ENCODE measurements around the gene CCL14. TPM values are rescaled to one million over a fixed set of nuclear protein-coding genes. Genes with fewer than 3 reads are reported as not detected.
"Not testable (repeated sequence)": the region's sequence is repeated elsewhere in the genome, so short reads cannot be mapped to it uniquely, and the experiment has no call there.

The CCL14 gene
- total RNA-seq = not detected

- CTCF ChIA-PET = interaction anchor here (3.8 kb wide), 1 partner anchor 11 kb away, joined by 19 read pairs; no protein-coding TSS in a partner anchor
- no peak for ATAC-seq
- H3K27ac Mint-ChIP-seq = no peak within 1 kb of the TSS
- POLR2A ChIA-PET = no interaction called here
- peaks cover 3% of the 10 kb centered on the region for H3K36me3 Mint-ChIP-seq (ENCODE audit: low read depth)
- no peak within 1 kb of the TSS for H3K4me3 Mint-ChIP-seq
- H3K4me1 Mint-ChIP-seq (ENCODE audit: low read depth) = no peaks in the 10 kb centered on the region
- peaks cover 5% of the 10 kb centered on the region for H3K9me3 Mint-ChIP-seq (ENCODE audit: insufficient read depth)
- peaks cover 7% of the 10 kb centered on the region for H3K27me3 Mint-ChIP-seq (ENCODE audit: low read depth)
- DNase-seq = no peak
These were observed at the start of gene CCL14 for GRCh38 chr17:35986643-35987042. Gene CCL14, minus strand, starts transcription at chr17:35986729. Its CDS starts 80 bp downstream, at chr17:35986649.

- Mint-ChIP-seq H3K4me3 (no peak overlapping the region), H3K27ac (no peak overlapping the region), H3K4me1 (ENCODE audit: low read depth) (no peaks in the 10 kb centered on the region), H3K36me3 (ENCODE audit: low read depth) (no peaks in the 10 kb centered on the region), H3K9me3 (ENCODE audit: insufficient read depth) (no peaks in the 10 kb centered on the region), H3K27me3 (ENCODE audit: low read depth) (peaks cover 30% of the 10 kb centered on the region)
- CTCF ChIA-PET = no interaction called here
- POLR2A ChIA-PET = no interaction called here
- DNase-seq (no peak), ATAC-seq (no peak)
These were observed 49.7 kb upstream of the CCL14 start for GRCh38 chr17:36036235-36036634.

GRCh38 chr17:36034127-36034526, 47.6 kb upstream of the CCL14 start:
- ATAC-seq = no peak
- Mint-ChIP-seq H3K4me3 (no peak overlapping the region), H3K9me3 (ENCODE audit: insufficient read depth) (no peaks in the 10 kb centered on the region), H3K27ac (no peak overlapping the region), H3K36me3 (ENCODE audit: low read depth) (no peaks in the 10 kb centered on the region), H3K4me1 (ENCODE audit: low read depth) (no peaks in the 10 kb centered on the region), H3K27me3 (ENCODE audit: low read depth) (peaks cover 41% of the 10 kb centered on the region)
- POLR2A ChIA-PET = no interaction called here
- DNase-seq = no peak
- CTCF ChIA-PET = no interaction called here

GRCh38 chr17:36030956-36031355, 44.4 kb upstream of the CCL14 start:
- no peak overlapping the region for H3K27ac Mint-ChIP-seq
- peaks cover 50% of the 10 kb centered on the region for H3K27me3 Mint-ChIP-seq (ENCODE audit: low read depth)
- POLR2A ChIA-PET = no interaction called here
- no peak for DNase-seq
- no peaks in the 10 kb centered on the region for H3K4me1 Mint-ChIP-seq (ENCODE audit: low read depth)
- no peaks in the 10 kb centered on the region for H3K36me3 Mint-ChIP-seq (ENCODE audit: low read depth)
- no peak for ATAC-seq
- H3K9me3 Mint-ChIP-seq (ENCODE audit: insufficient read depth) = no peaks in the 10 kb centered on the region
- no peak overlapping the region for H3K4me3 Mint-ChIP-seq
- CTCF ChIA-PET = no interaction called here

GRCh38 chr17:36027761-36028160, 41.2 kb upstream of the CCL14 start:
- Mint-ChIP-seq H3K4me3 (no peak overlapping the region), H3K27me3 (ENCODE audit: low read depth) (peaks cover 34% of the 10 kb centered on the region), H3K27ac (no peak overlapping the region), H3K4me1 (ENCODE audit: low read depth) (no peaks in the 10 kb centered on the region), H3K9me3 (ENCODE audit: insufficient read depth) (no peaks in the 10 kb centered on the region), H3K36me3 (ENCODE audit: low read depth) (no peaks in the 10 kb centered on the region)
- POLR2A ChIA-PET = no interaction called here
- CTCF ChIA-PET = interaction anchor here (0.6 kb wide), 1 partner anchor 42 kb away, joined by 3 read pairs; no protein-coding TSS in a partner anchor
- no peak for DNase-seq
- no peak for ATAC-seq

GRCh38 chr17:36024106-36024869, 37.8 kb upstream of the CCL14 start:
- CTCF ChIA-PET = no interaction called here
- Mint-ChIP-seq H3K27ac (no peak overlapping the region), H3K27me3 (ENCODE audit: low read depth) (peaks cover 35% of the 10 kb centered on the region), H3K4me1 (ENCODE audit: low read depth) (no peaks in the 10 kb centered on the region), H3K9me3 (ENCODE audit: insufficient read depth) (no peaks in the 10 kb centered on the region), H3K4me3 (no peak overlapping the region), H3K36me3 (ENCODE audit: low read depth) (no peaks in the 10 kb centered on the region)
- no peak for DNase-seq
- no peak for ATAC-seq
- POLR2A ChIA-PET = no interaction called here

GRCh38 chr17:36019423-36019822, 32.9 kb upstream of the CCL14 start:
- CTCF ChIA-PET = interaction anchor here (1.1 to 1.9 kb wide), 2 partner anchors 14 to 50 kb away, joined by 4 to 5 read pairs; no protein-coding TSS in a partner anchor
- DNase-seq (no peak), ATAC-seq (no peak)
- Mint-ChIP-seq H3K4me1 (ENCODE audit: low read depth) (no peaks in the 10 kb centered on the region), H3K4me3 (no peak overlapping the region), H3K9me3 (ENCODE audit: insufficient read depth) (no peaks in the 10 kb centered on the region), H3K27me3 (ENCODE audit: low read depth) (peaks cover 31% of the 10 kb centered on the region), H3K36me3 (ENCODE audit: low read depth) (no peaks in the 10 kb centered on the region), H3K27ac (no peak overlapping the region)
- POLR2A ChIA-PET = interaction anchor here (1.8 kb wide), 1 partner anchor 15 kb away, joined by 4 read pairs; no protein-coding TSS in a partner anchor

GRCh38 chr17:36017799-36018198, 31.3 kb upstream of the CCL14 start, which contains the start of gene CCL23:
Gene CCL23, minus strand, starts transcription at chr17:36017972. Its CDS starts 75 bp downstream, at chr17:36017897.
- ChIA-PET CTCF (interaction anchor here (1.2 kb wide), 1 partner anchor 55 kb away, joined by 4 read pairs; no protein-coding TSS in a partner anchor), POLR2A (no interaction called here)
- H3K4me1 Mint-ChIP-seq (ENCODE audit: low read depth) = no peaks in the 10 kb centered on the region
- no peaks in the 10 kb centered on the region for H3K36me3 Mint-ChIP-seq (ENCODE audit: low read depth)
- H3K27ac Mint-ChIP-seq = no peak within 1 kb of the TSS
- H3K27me3 Mint-ChIP-seq (ENCODE audit: low read depth) = peaks cover 29% of the 10 kb centered on the region
- DNase-seq (no peak), ATAC-seq (no peak)
- H3K9me3 Mint-ChIP-seq (ENCODE audit: insufficient read depth) = no peaks in the 10 kb centered on the region
- H3K4me3 Mint-ChIP-seq = no peak within 1 kb of the TSS

GRCh38 chr17:36016555-36016954, 30.0 kb upstream of the CCL14 start:
- Mint-ChIP-seq H3K9me3 (ENCODE audit: insufficient read depth) (no peaks in the 10 kb centered on the region), H3K27ac (no peak overlapping the region), H3K4me3 (no peak overlapping the region), H3K4me1 (ENCODE audit: low read depth) (no peaks in the 10 kb centered on the region), H3K36me3 (ENCODE audit: low read depth) (no peaks in the 10 kb centered on the region), H3K27me3 (ENCODE audit: low read depth) (peaks cover 25% of the 10 kb centered on the region)
- ChIA-PET POLR2A (no interaction called here), CTCF (no interaction called here)
- ATAC-seq (no peak), DNase-seq (no peak)

GRCh38 chr17:36015895-36016294, 29.4 kb upstream of the CCL14 start:
- ATAC-seq; H3K4me1 Mint-ChIP-seq (ENCODE audit: low read depth); H3K27ac Mint-ChIP-seq; H3K4me3 Mint-ChIP-seq; POLR2A ChIA-PET; H3K36me3 Mint-ChIP-seq (ENCODE audit: low read depth); H3K9me3 Mint-ChIP-seq (ENCODE audit: insufficient read depth); DNase-seq: not testable (repeated sequence)
- CTCF ChIA-PET = interaction anchor here (0.7 kb wide), 1 partner anchor 47 kb away, joined by 3 read pairs; no protein-coding TSS in a partner anchor
- peaks cover 22% of the 10 kb centered on the region for H3K27me3 Mint-ChIP-seq (ENCODE audit: low read depth)

- POLR2A ChIA-PET = no interaction called here
- no peaks in the 10 kb centered on the region for H3K9me3 Mint-ChIP-seq (ENCODE audit: insufficient read depth)
- H3K4me1 Mint-ChIP-seq (ENCODE audit: low read depth) = no peaks in the 10 kb centered on the region
- H3K4me3 Mint-ChIP-seq = no peak overlapping the region
- H3K27me3 Mint-ChIP-seq (ENCODE audit: low read depth) = peaks cover 13% of the 10 kb centered on the region
- DNase-seq (no peak), ATAC-seq (no peak)
- H3K27ac Mint-ChIP-seq = no peak overlapping the region
- no peaks in the 10 kb centered on the region for H3K36me3 Mint-ChIP-seq (ENCODE audit: low read depth)
- CTCF ChIA-PET = interaction anchor here (0.6 kb wide), 1 partner anchor 10 kb away, joined by 3 read pairs; no protein-coding TSS in a partner anchor
These were observed 28.4 kb upstream of the CCL14 start for GRCh38 chr17:36014946-36015345.

- Mint-ChIP-seq H3K27me3 (ENCODE audit: low read depth) (peaks cover 7% of the 10 kb centered on the region), H3K9me3 (ENCODE audit: insufficient read depth) (no peaks in the 10 kb centered on the region), H3K4me3 (no peak overlapping the region), H3K4me1 (ENCODE audit: low read depth) (no peaks in the 10 kb centered on the region), H3K36me3 (ENCODE audit: low read depth) (no peaks in the 10 kb centered on the region), H3K27ac (no peak overlapping the region)
- ChIA-PET POLR2A (no interaction called here), CTCF (no interaction called here)
- DNase-seq = no peak
- no peak for ATAC-seq
These were observed 24.7 kb upstream of the CCL14 start for GRCh38 chr17:36011201-36011600.
